Measurements from ENCODE around the gene PRICKLE4.

Gene PRICKLE4

GRCh38 chr6:41780551-41781365 lies at the start of gene PRICKLE4:
Gene PRICKLE4, plus strand, starts transcription at chr6:41780782. Its CDS starts 2,692 bp downstream, at chr6:41783474.
- DNase-seq (ENCODE audit: low read depth in 4 of 4, low spot score in 1 of 4) = no peak

- DNase-seq (ENCODE audit: low read depth in 4 of 4, low spot score in 1 of 4) = no peak
Measured at GRCh38 chr6:41731561-41732086, 49.0 kb upstream of the PRICKLE4 start.

- no peak for DNase-seq (ENCODE audit: low read depth in 4 of 4, low spot score in 1 of 4)
Measured at GRCh38 chr6:41732149-41732548, 48.4 kb upstream of the PRICKLE4 start.

- peak; percentile 14 to 29 (median 22) for DNase-seq (ENCODE audit: low read depth in 4 of 4, low spot score in 1 of 4)
Measured at GRCh38 chr6:41732591-41733359, 47.8 kb upstream of the PRICKLE4 start.

GRCh38 chr6:41733360-41733706 lies 47.2 kb upstream of the PRICKLE4 start:
- no peak for DNase-seq (ENCODE audit: low read depth in 4 of 4, low spot score in 1 of 4)

- peak; percentile 11 to 43 (median 28) for DNase-seq (ENCODE audit: low read depth in 4 of 4, low spot score in 1 of 4)
Measured at GRCh38 chr6:41733707-41734665, 46.6 kb upstream of the PRICKLE4 start.

GRCh38 chr6:41734666-41735426 lies 45.7 kb upstream of the PRICKLE4 start:
- DNase-seq (ENCODE audit: low read depth in 4 of 4, low spot score in 1 of 4) = peak; percentile 15 to 63 (median 33)

GRCh38 chr6:41735427-41736185 lies 45.0 kb upstream of the PRICKLE4 start, which contains the start of gene TFEB:
Gene TFEB, minus strand, starts transcription at chr6:41735608. Its CDS starts 44,395 bp downstream, at chr6:41691213.
- DNase-seq (ENCODE audit: low read depth in 4 of 4, low spot score in 1 of 4) = peak; percentile 82 to 95 (median 90)

- DNase-seq (ENCODE audit: low read depth in 4 of 4, low spot score in 1 of 4) = no peak
Measured at GRCh38 chr6:41736186-41736733, 44.3 kb upstream of the PRICKLE4 start.

GRCh38 chr6:41736800-41737555 lies 43.6 kb upstream of the PRICKLE4 start:
- no peak for DNase-seq (ENCODE audit: low read depth in 4 of 4, low spot score in 1 of 4)

- no peak for DNase-seq (ENCODE audit: low read depth in 4 of 4, low spot score in 1 of 4)
Measured at GRCh38 chr6:41737591-41738130, 42.9 kb upstream of the PRICKLE4 start.

GRCh38 chr6:41739041-41739440 lies 41.5 kb upstream of the PRICKLE4 start:
- DNase-seq (ENCODE audit: low read depth in 4 of 4, low spot score in 1 of 4) = no peak

- DNase-seq (ENCODE audit: low read depth in 4 of 4, low spot score in 1 of 4) = no peak
Measured at GRCh38 chr6:41740366-41741162, 40.0 kb upstream of the PRICKLE4 start.

GRCh38 chr6:41741625-41742490 lies 38.7 kb upstream of the PRICKLE4 start:
- no peak for DNase-seq (ENCODE audit: low read depth in 4 of 4, low spot score in 1 of 4)

GRCh38 chr6:41743406-41744235 lies 37.0 kb upstream of the PRICKLE4 start:
- DNase-seq (ENCODE audit: low read depth in 4 of 4, low spot score in 1 of 4) = no peak
